Duodenal mucosa (tissue), 2 donors: ENCODE results near the gene ALKBH2.

Experiments used
- H3K27ac ChIP-seq: one replicate; pipeline ENCODE4 v1.7.0; 2013; ENCODE audit warnings: low read depth, low read length
- H3K27me3 ChIP-seq, 2 donors: one replicate each; pipeline ENCODE4 v1.7.0; 2013; ENCODE audit warnings: low read length in 2 of 2, control low read depth in 1 of 2; ENCODE audit not compliant: insufficient read depth in 2 of 2, control insufficient read depth in 1 of 2
- H3K36me3 ChIP-seq, 2 donors: one replicate each; pipeline ENCODE4 v1.7.0; 2013; ENCODE audit warnings: low read length in 2 of 2, control low read depth in 1 of 2; ENCODE audit not compliant: insufficient read depth in 2 of 2, control insufficient read depth in 1 of 2
- H3K4me1 ChIP-seq, 2 donors: one replicate each; pipeline ENCODE4 v1.7.0; 2013; ENCODE audit warnings: low read length in 2 of 2, control low read depth in 1 of 2; ENCODE audit not compliant: insufficient read depth in 2 of 2, control insufficient read depth in 1 of 2
- H3K4me3 ChIP-seq, 2 donors: one replicate each; pipeline ENCODE4 v1.7.0; 2013; ENCODE audit warnings: low read length in 2 of 2, low read depth in 1 of 2
- H3K9ac ChIP-seq, 2 donors: one replicate each; pipeline ENCODE4 v1.7.0; 2013; ENCODE audit warnings: low read length in 2 of 2, low read depth in 1 of 2
- H3K9me3 ChIP-seq, 2 donors: one replicate each; pipeline ENCODE4 v1.7.0; 2013; ENCODE audit warnings: low read length in 2 of 2, control low read depth in 1 of 2; ENCODE audit not compliant: control insufficient read depth in 1 of 2

Gene ALKBH2

DNA sequence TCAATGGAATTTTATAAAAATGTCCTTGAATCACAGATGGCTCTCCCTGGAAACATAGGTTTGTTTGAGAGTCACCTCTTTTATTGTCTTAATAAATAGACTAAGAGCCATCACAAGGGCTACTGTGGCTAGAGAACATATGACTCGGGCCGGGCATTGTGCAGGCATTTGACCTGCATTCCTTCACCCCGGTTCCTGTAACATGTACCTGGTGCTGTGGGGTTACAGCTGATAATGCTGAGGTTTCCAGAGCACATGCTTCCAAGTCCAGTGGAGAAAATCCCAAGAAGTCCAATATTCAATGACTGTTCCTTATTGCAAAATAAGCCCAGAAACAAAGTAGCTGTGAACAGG lies 22.1 kb upstream of the ALKBH2 start:
- H3K4me3 ChIP-seq, result peak overlapping the region; percentile 34 to 57
- H3K9me3 ChIP-seq, result no peaks in the 10 kb centered on the region
- H3K9ac ChIP-seq, result peak overlapping the region; percentile 3 to 48
- peaks cover 66 to 74% of the 10 kb centered on the region in 2 donors for H3K4me1 ChIP-seq
- H3K27ac ChIP-seq, result peak overlapping the region; percentile 77
- H3K27me3 ChIP-seq, result no peaks in the 10 kb centered on the region
- H3K36me3 ChIP-seq, result no peaks in the 10 kb centered on the region

GRCh38 chr12:109114644-109115043 lies 21.4 kb upstream of the ALKBH2 start:
- peak overlapping the region in 1 of 2 donors; percentile 48 for H3K9ac ChIP-seq
- peaks cover 0 to 7% of the 10 kb centered on the region in 2 donors for H3K36me3 ChIP-seq
- no peaks in the 10 kb centered on the region for H3K9me3 ChIP-seq
- H3K4me3 ChIP-seq, result peak overlapping the region; percentile 34 to 57
- no peaks in the 10 kb centered on the region for H3K27me3 ChIP-seq
- H3K4me1 ChIP-seq, result peaks cover 63 to 70% of the 10 kb centered on the region in 2 donors
- H3K27ac ChIP-seq, result peak overlapping the region; percentile 77

- Histone ChIP-seq H3K4me3 (peak overlapping the region; percentile 33 to 57), H3K27me3 (no peaks in the 10 kb centered on the region), H3K36me3 (peaks cover 0 to 11% of the 10 kb centered on the region in 2 donors), H3K9me3 (no peaks in the 10 kb centered on the region), H3K4me1 (peaks cover 61 to 68% of the 10 kb centered on the region in 2 donors), H3K9ac (no peak overlapping the region), H3K27ac (peak overlapping the region; percentile 20)
Measured at GRCh38 chr12:109113661-109114321, 20.5 kb upstream of the ALKBH2 start.

- Histone ChIP-seq H3K9ac (peak overlapping the region; percentile 8 to 34), H3K27ac (peak overlapping the region; percentile 11), H3K9me3 (no peaks in the 10 kb centered on the region), H3K4me1 (peaks cover 52 to 59% of the 10 kb centered on the region in 2 donors), H3K27me3 (no peaks in the 10 kb centered on the region), H3K36me3 (peaks cover 3 to 20% of the 10 kb centered on the region in 2 donors), H3K4me3 (peak overlapping the region; percentile 33 to 57)
Measured at GRCh38 chr12:109112720-109113465, 19.6 kb upstream of the ALKBH2 start.

GRCh38 chr12:109110988-109111495 lies 17.8 kb upstream of the ALKBH2 start:
- Histone ChIP-seq H3K4me3 (peak overlapping the region; percentile 85), H3K36me3 (peaks cover 7 to 32% of the 10 kb centered on the region in 2 donors), H3K4me1 (peaks cover 39 to 49% of the 10 kb centered on the region in 2 donors), H3K9me3 (no peaks in the 10 kb centered on the region), H3K27ac (peak overlapping the region; percentile 97), H3K27me3 (no peaks in the 10 kb centered on the region), H3K9ac (peak overlapping the region; percentile 77 to 94)

- Histone ChIP-seq H3K27ac (peak overlapping the region; percentile 8), H3K27me3 (no peaks in the 10 kb centered on the region), H3K9ac (no peak overlapping the region)
Measured at GRCh38 chr12:109109746-109110350, 16.6 kb upstream of the ALKBH2 start.

GRCh38 chr12:109105176-109105575 lies 11.9 kb upstream of the ALKBH2 start:
- Histone ChIP-seq H3K4me3 (no peak overlapping the region), H3K27me3 (no peaks in the 10 kb centered on the region), H3K36me3 (peaks cover 31 to 72% of the 10 kb centered on the region in 2 donors), H3K9ac (no peak overlapping the region), H3K4me1 (peaks cover 1 to 3% of the 10 kb centered on the region in 2 donors), H3K9me3 (no peaks in the 10 kb centered on the region), H3K27ac (no peak overlapping the region)

More at GRCh38 chr12:109109746-109110350, 16.6 kb upstream of the ALKBH2 start:
- no peaks in the 10 kb centered on the region for H3K9me3 ChIP-seq
- H3K4me3 ChIP-seq, result no peak overlapping the region
- H3K36me3 ChIP-seq, result peaks cover 15 to 44% of the 10 kb centered on the region in 2 donors
- H3K4me1 ChIP-seq, result peaks cover 27 to 37% of the 10 kb centered on the region in 2 donors

DNA sequence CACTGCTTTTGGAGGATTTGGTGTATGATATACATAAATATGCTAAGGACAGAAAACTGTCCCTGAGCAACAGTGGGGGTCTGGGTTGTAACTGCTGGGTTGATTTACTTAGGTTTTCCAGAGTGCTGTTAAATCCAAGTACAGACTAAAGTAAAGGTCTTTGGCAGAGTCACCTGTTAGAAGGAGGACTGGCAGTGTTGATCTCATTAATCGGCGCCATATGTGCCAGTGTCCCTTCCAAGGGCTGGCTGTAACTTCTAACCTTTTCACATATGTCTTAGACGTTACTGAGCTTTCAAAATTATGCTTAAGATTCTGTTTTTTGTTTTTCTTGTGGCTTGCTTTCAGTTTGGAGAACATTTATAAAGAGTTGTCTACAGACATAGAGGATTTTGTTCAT lies 9.2 kb upstream of the ALKBH2 start:
- Histone ChIP-seq H3K36me3 (peaks cover 27 to 52% of the 10 kb centered on the region in 2 donors), H3K27ac (no peak overlapping the region), H3K9ac (no peak overlapping the region), H3K4me3 (no peak overlapping the region), H3K27me3 (no peaks in the 10 kb centered on the region), H3K4me1 (peaks cover 16 to 17% of the 10 kb centered on the region in 2 donors), H3K9me3 (no peaks in the 10 kb centered on the region)

GRCh38 chr12:109100741-109101140 lies 7.5 kb upstream of the ALKBH2 start:
- Histone ChIP-seq H3K4me1 (peaks cover 16 to 21% of the 10 kb centered on the region in 2 donors), H3K36me3 (peaks cover 21 to 39% of the 10 kb centered on the region in 2 donors), H3K27ac (no peak overlapping the region), H3K4me3 (no peak overlapping the region), H3K9ac (no peak overlapping the region), H3K27me3 (no peaks in the 10 kb centered on the region), H3K9me3 (no peaks in the 10 kb centered on the region)
